H54 (cell line): ENCODE data around the gene AATF.
A peak's percentile ranks its signal among the peaks of the same experiment; 100 is the strongest.
"Not testable (repeated sequence)": the region's sequence is repeated elsewhere in the genome, so short reads cannot be mapped to it uniquely, and the experiment has no call there.

ENCODE experiments used
- DNase-seq: peaks from one replicate; pipeline ENCODE4 v3.0.0; 2011; ENCODE audit warnings: low spot score, mixed read lengths; ENCODE audit not compliant: insufficient read length
- FAIRE-seq: peaks from 3 replicates; lab custom pipeline; 2011; peaks lifted over from hg19 to GRCh38; lab: Jason Lieb, UNC
- POLR2A ChIP-seq: IDR thresholded peaks from 2 replicates; pipeline ENCODE4 v1.6.1; 2011; ENCODE audit warnings: low read depth, mild to moderate bottlenecking, low read length

Gene AATF

DNA sequence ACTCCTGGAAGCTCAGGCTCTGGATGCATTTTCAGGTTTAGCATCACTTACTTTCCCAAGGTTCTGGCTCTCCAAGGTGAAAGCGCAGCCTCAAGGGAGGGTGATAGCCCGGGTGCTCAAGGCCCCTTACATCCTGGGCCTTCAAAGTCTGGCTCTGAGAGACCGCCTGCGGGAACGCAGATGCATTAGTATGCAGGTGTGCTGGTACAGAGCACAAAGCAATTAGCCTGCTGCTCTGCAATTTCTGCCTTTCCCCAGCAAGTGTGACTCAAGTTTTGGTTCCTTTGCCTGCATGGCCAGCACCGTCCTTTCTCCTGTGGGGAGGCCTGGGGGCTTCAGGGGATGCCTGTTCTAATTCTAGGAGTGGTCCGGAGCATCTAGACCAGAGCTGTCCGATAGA lies 116.2 kb downstream of the AATF start:
- DNase-seq: no peak
- TF ChIP-seq POLR2A: no peak
- no peak for FAIRE-seq

DNA sequence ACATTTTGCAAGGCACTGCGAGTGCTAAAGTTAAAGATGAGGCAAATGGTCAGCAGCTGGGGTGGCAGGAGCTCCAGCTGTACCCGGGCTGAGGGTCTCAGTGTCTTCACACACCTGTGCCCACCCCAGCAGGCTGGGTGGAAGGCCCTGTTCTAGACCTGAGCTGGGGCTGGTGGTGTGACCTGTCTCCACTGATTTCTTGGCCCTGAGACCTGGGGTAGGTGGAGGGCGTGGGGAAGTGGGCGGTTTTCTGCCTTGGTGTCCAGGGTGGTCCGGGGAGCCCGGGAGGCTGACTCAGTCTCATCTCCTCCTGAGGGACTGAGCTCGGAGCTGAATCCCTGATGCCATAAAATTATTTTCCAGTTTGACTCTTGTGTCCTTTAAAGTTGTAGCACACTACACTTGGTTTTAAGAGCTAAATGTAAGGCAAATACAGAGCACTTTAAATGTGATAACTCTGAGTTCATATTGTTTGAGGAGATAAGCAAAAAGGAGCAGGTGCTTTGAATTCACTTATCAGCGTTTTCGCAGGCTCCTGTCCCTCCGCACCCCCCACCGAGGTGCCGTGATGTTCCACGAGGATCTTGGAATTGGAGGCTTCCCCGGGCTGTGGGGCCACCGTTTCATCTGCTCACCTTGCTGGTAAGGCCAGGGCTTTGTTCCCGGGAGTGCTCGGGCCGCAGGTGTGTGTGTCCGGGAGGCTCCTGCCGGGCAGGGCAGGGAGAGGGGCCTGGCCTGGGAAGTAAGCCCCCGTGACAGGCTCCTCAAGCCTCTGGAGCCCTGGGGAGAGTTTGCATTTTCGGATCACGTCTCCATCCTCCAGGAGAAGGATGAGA lies 117.0 kb downstream of the AATF start:
- no peak for TF ChIP-seq POLR2A
- DNase-seq: no peak
- no peak for FAIRE-seq

GRCh38 chr17:37066322-37067255 lies 117.8 kb downstream of the AATF start:
- TF ChIP-seq POLR2A: no peak
- DNase-seq (no peak), FAIRE-seq (no peak)

GRCh38 chr17:37067555-37068111 lies 118.9 kb downstream of the AATF start:
- no peak for TF ChIP-seq POLR2A
- FAIRE-seq (no peak), DNase-seq (peak; percentile 90)

- DNase-seq (no peak), FAIRE-seq (no peak)
- TF ChIP-seq POLR2A: no peak
Measured at GRCh38 chr17:37068266-37068665, 119.5 kb downstream of the AATF start.

- FAIRE-seq (no peak), DNase-seq (no peak)
- no peak for TF ChIP-seq POLR2A
Measured at GRCh38 chr17:37069087-37069486, 120.3 kb downstream of the AATF start.

DNA sequence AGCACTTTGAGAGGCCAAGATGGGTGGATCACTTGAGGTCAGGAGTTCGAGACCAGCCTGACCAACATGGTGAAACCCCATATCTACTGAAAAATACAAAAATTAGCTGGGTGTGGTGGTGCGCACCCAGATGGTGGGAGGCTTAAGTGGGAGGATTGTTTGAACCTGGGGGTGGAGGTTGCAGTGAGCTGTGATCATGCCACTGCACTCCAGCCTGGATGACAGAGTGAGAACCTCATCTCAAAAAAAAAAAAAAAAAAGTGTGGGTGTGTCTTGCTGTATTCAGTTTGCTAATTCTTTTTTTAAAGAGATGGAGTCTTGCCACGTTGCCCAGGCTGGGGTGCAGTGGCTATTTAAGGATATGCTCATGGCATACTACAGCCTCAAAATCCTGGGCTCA lies 124.7 kb downstream of the AATF start:
- not testable (repeated sequence) for DNase-seq, FAIRE-seq

- DNase-seq (no peak), FAIRE-seq (no peak)
- no peak for TF ChIP-seq POLR2A
Measured at GRCh38 chr17:37079065-37079708, 130.4 kb downstream of the AATF start.

GRCh38 chr17:37079735-37080134 lies 131.0 kb downstream of the AATF start:
- no peak for FAIRE-seq
- no peak for TF ChIP-seq POLR2A
- DNase-seq: no peak

GRCh38 chr17:37081287-37081686 lies 132.5 kb downstream of the AATF start:
- TF ChIP-seq POLR2A: no peak
- no peak for DNase-seq
- no peak for FAIRE-seq

- no peak for TF ChIP-seq POLR2A
- no peak for FAIRE-seq
Measured at GRCh38 chr17:37082311-37082860, 133.6 kb downstream of the AATF start.

GRCh38 chr17:37082985-37083384 lies 134.2 kb downstream of the AATF start:
- no peak for TF ChIP-seq POLR2A
- FAIRE-seq: no peak
- DNase-seq: no peak

More at GRCh38 chr17:37082311-37082860, 133.6 kb downstream of the AATF start:
- DNase-seq: no peak

GRCh38 chr17:37083456-37083855 lies 134.7 kb downstream of the AATF start:
- DNase-seq: no peak
- no peak for TF ChIP-seq POLR2A
- FAIRE-seq: no peak
